HG03108 (cell line): ENCODE measurements around the gene AKAP8L.

Experiments
- ATAC-seq: cut with Tn5 transposase; IDR thresholded peaks from one replicate; pipeline ENCODE4 v1.9.1; 2021; ENCODE audit warnings: moderate library complexity; ENCODE audit not compliant: unreplicated experiment

Gene AKAP8L

DNA sequence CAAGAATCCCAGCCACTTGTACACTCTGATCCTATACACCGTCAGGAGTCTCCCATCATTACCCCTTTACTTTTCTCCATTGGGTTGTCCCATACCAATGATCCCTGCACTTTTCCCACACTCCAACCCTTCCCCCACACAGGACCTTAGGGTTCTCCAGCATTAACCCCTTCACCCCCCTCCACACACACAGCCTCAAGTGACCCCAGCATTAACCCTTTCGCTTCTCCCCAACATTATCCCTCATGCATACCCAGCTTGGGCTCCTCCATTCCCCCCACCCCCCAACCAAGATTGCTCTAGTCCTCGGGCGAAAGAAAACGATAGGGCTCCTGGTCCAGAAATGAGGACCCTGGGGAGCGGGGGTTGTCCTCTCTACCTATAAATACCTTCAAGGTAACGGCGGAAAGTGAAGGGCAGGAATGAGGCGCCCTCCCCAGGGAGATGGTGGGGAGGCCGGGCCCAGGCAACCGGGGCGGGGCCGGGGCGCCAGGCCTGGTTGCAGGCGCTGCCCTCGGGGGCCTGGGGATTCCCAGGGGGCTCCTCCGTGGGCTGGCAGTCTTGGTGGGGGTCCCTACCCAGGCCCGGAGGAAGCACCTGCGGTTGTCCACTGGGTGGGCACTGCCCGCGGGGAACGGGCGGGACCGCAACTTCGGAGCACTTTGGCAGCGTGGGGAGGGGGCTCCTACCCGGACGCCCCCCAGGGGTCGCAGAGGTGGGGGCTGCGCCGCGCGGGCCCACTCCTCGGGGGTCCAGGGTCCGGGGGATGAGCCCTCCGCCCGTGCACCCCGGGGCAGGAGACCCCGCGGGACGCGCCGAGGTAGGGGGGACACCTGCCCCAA lies 30.2 kb upstream of the AKAP8L start:
- ATAC-seq: no peak

DNA sequence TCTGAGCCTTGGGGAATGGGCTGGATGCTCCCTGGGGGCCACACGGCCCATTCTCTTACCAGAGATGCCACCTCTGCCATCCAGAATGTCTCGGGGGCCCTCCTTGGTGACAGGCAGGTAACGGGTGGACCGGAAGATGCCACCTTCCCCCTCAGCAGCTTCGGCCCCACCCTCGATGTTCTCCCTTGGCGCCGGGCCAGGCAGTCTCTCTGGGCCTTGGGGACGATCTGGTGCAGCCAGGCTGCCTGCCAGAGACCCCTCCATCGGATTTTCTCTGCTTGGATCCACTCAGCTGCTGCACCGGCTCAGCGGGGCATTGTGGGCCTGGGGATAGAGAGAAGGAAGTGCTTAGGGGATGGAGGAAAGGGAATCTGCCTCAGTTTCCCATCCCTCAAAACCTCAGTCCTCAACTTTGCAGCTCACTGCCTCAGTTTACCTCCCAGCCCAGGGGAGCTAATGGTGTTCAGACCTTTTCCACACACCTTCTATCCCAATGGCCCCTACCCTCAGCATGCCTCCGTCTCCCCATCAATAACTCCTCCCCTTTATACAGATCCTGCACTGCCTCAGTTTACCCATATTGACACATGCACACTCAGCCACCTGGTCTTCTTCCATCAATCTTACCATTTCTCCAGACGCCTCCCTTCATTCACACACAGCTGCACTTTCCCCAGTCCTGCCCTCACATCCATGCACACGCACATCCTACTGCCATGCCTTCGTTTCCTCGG lies 29.4 kb upstream of the AKAP8L start:
- ATAC-seq: no peak

- ATAC-seq: no peak
Observed at GRCh38 chr19:15447057-15447456, 28.3 kb upstream of the AKAP8L start.

- ATAC-seq: no peak
Observed at GRCh38 chr19:15445807-15446376, 27.1 kb upstream of the AKAP8L start.

- no peak for ATAC-seq
Observed at GRCh38 chr19:15445227-15445605, 26.4 kb upstream of the AKAP8L start.

GRCh38 chr19:15444505-15445226 lies 25.9 kb upstream of the AKAP8L start:
- no peak for ATAC-seq

DNA sequence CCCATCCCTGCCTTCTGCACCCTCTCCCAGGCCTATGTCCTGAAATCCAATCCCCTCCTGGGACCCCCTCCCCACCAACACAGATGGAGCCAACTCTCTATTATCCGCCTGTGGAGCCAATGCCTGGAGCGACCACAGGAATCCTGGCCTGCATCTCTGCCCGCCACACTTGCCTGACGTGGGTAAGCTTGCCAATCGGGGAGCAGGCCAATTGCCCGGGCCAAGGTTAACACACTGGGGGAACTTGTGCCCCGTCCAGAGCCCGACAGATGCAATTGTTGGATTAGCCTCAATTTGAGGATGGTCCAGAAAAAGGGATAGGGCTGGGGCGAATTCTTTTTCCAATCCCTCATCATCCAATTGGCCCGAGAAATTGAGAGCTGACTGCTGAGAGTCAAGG lies 25.1 kb upstream of the AKAP8L start:
- no peak for ATAC-seq

DNA sequence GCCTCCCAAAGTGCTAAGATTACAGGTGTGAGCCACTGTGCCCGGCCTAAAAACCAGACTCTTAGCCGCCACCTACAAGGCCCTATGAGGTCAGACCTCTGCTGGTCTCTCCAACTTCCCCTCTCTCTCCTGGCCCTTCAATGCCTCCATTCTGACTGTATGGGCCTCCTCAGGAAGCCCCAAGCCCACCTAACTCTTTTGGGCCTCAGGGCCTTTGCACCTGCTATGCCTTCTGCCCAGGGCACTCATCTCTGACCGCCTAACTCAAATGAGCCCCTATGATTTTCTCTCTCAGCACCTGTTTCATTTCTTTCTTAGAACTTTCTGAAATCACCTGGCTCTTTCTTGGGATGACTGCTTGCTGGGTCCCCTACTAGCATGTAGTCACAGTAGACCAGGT lies 24.5 kb upstream of the AKAP8L start:
- ATAC-seq: no peak

DNA sequence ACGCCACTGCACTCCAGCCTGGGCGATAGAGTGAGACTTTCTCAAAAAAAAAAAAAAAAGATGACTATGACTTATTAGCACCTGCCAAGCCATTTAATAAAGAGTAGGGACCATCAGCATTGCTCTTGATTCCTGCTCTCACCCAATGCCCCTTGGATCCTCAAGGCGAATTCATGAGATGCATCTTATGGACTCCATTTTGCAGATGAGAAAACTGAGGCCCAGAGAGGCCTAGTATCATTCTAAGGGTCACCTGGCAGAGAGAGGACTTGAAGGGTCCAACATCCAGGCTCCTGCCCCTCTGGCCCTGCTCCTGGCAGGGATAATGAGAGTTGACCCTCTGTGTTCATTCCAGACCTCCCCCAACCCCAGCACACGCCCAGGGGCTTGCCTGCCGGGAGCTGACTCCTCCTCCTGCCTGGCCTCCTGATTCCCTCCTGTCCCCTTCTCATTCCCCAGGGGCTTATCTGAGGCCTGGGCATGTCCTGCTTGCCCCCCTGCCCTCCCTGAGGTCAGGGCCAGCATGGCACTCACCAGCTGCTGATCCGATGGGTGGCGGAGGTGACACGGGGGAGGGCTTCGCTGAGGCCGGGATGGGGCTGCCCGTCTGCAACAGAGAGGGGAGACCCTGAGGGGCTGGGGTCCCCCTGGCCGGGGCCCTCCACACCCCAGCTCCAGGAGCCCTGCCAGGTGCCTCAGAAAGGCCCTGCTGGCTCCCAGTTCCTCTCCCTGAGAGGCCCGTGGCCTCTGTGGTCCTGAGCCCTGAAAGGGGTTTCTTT lies 23.5 kb upstream of the AKAP8L start:
- no peak for ATAC-seq

DNA sequence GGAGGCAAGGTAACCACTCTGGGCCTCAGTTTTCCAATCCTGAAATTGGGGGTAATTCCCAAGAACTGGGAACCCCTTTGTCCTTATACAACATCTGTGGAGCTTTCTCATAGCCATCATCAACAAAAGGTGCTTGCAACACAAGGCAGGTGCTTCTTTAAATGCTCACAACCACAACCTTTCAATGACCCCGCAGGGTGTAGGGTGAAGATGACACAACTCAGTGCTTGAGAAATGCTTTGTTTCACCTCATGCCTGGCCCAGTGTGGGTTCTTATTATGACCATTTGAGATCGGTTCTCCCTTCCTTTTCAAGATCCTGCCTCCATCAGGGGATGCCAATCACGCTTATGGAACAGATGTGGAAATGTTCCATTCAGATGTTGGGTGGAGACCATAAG lies 22.5 kb upstream of the AKAP8L start:
- no peak for ATAC-seq

DNA sequence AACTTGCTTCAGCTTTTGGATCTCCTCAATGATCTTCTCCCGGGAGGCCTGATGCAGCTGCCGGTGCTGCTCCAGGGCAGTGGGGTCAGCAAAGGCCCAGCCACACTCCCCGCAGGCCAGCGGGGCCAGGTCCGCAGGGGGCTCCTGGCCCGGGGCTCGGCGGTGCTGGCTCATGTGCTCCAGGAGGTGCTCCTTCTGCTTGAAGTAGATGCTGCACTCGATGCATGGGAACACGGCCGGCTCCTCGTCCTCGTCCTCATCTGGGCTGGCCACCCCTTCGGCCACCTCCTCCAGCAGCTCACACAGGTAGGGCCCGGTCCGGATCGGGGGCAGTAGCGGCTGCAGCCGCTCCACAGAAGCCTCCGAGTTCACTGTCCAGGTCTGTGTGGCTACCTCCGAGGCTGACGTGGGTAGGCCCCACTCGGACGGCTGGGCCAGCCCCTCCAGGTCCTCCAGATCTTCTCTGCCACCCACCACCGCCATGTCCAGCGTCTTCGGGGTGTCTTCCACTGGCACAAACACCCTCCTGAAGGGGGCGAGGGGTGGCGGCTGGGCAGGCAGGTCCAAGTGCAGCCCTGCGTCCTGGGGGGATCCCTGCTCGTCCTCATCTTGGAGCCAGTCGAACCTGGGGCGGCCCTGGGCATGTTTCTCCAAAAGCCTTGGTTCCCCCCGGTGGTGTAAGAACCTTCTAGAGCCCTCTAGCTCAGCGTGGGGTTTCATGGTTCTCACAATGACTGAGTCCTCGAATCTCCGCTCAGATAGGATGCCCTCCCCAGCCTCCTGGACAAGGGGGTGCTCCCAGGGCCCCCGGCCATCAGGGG lies 21.2 kb upstream of the AKAP8L start:
- no peak for ATAC-seq

GRCh38 chr19:15439078-15439799 lies 20.5 kb upstream of the AKAP8L start:
- no peak for ATAC-seq

DNA sequence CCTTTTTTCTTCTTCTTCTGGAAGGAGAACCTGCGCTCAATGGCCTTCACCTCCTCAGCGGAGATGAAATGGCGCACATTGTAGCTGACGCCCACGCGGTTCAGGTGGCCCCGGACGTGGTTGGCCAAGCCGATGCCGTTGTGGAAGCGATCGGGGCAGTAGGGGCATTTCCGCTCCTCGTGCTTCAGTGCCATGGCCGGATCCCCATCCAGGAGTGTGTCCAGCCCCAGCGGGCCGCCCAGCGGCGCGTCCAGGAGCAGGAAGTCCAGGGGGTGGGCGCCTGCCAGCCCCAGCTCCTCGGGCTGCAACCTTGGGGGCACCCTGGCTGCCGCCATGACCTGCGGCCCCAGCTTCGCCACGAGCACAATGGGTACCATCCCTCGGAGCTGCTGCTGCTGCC lies 19.8 kb upstream of the AKAP8L start:
- no peak for ATAC-seq

DNA sequence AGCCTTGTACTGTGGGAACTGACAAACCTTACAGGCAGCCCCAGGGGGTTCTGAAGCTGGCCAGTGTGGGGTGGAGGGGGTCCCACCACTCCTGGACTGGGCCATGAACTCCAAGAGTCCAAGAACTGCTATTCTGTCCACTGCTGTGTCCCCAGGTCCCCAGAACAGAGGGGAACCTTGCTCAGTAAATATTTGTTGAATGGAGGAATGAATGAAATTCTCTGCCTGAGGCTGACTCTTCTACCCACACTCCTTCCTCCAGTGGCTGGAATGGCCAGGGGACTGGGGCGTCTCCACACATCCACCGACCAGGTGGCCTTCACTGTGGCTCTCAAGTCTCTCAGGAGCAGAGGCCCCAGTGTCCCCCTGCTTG lies 19.3 kb upstream of the AKAP8L start:
- ATAC-seq: no peak

DNA sequence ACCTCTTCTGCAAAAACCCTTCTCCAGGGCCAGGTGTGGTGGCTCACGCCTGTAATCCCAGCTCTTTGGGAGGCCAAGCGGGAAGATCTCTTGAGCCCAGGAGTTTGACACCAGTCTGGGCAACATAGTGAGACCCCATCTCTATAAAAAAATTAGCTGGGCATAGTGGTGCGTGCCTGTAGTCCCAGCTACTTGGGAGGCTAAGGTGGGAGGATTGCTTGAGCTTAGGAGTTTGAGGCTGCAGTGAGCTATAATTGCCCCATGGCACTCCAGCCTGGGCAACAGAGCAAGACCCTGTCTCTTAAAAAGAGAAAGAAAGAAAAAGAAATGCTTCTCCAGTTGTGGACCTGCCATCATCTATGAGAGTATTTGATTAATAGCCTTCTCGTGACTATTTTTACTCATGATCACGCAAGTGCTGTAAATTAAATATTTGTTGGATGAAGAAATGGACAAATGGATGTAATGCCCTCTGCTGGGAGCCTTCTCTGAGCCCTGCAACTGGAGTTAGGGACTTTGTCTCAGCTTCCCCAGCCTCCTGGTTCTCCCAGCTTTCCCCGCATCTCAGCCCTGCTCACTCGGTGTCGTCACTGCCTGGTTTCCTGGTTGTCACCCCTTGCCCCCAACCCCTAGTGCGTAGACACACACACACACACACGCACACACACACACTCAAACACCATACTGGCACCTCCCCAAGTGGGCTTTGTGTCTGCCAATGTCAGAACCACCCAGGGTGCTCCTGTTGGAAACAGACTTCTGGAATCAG lies 18.8 kb upstream of the AKAP8L start:
- no peak for ATAC-seq

- no peak for ATAC-seq
Observed at GRCh38 chr19:15436826-15437110, 18.0 kb upstream of the AKAP8L start.

- ATAC-seq: no peak
Observed at GRCh38 chr19:15436012-15436825, 17.4 kb upstream of the AKAP8L start.

DNA sequence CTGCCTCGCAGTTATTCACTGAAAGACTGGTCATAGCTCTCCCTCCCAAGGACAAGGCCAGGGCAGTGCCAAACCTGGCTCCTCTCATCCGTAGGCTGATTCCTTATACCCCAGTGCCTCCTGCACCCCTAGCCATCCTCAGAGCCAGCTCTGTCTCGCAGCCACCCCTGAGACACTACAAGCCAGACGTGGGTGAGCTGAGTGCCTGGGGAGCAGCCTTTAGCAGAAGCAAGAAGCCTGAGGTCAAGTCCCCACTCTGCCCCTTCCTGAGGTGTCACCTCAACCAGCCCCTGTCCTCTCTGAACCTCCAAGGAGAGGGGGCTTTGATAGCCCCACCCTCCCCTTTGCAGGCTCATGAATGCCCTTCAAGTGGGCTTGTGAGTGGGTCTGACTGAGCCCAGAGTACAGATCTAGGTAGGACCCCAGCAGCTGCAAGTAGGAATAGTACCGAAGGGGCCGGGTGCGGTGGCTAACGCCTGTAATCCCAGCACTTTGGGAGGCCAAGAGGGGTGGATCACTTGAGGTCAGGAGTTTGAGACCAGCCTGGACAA lies 14.8 kb upstream of the AKAP8L start:
- no peak for ATAC-seq
